WTC11 (cell line): ENCODE measurements around the gene CBY2. TPM values are rescaled to one million over a fixed set of nuclear protein-coding genes. Genes with fewer than 3 reads are reported as not detected.

Source experiments
- total RNA-seq: library from RNA; stranded (reverse); gene quantifications from 3 replicates; pipeline ENCODE4 v1.2.3, GENCODE V29; 2021
- TF ChIP-seq, protein P1 (sequence below): sonication (generic); formaldehyde crosslinking; IDR thresholded peaks from 2 replicates; pipeline ENCODE4 v1.8.1; 2023; ENCODE audit warnings: mild to moderate bottlenecking, missing genetic modification reagents, borderline replicate concordance

CBY2 gene
- total RNA-seq, 1 experiment from 2014 or later, result 0.74 TPM

DNA sequence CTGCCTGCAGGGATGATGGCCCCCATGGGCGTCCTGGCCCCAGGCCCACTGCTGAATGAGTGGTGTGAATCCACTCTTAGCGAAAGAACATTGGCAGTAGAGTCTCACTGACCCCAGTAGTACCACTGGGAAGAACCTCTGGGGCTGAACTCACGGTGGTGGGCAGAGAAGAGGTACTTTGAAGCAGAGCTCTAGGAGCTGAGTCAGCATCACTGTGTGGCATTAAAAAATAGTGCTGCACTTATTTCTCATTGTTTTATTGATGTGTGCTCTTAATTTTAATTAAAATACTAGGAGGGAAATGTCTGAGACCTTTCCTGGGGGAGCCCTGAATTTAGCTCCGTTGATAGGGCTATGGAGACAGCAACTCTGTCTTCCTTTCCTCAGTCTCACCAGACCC, 61.3 kb downstream of the CBY2 start (continued):
- TF ChIP-seq, protein P1, sequence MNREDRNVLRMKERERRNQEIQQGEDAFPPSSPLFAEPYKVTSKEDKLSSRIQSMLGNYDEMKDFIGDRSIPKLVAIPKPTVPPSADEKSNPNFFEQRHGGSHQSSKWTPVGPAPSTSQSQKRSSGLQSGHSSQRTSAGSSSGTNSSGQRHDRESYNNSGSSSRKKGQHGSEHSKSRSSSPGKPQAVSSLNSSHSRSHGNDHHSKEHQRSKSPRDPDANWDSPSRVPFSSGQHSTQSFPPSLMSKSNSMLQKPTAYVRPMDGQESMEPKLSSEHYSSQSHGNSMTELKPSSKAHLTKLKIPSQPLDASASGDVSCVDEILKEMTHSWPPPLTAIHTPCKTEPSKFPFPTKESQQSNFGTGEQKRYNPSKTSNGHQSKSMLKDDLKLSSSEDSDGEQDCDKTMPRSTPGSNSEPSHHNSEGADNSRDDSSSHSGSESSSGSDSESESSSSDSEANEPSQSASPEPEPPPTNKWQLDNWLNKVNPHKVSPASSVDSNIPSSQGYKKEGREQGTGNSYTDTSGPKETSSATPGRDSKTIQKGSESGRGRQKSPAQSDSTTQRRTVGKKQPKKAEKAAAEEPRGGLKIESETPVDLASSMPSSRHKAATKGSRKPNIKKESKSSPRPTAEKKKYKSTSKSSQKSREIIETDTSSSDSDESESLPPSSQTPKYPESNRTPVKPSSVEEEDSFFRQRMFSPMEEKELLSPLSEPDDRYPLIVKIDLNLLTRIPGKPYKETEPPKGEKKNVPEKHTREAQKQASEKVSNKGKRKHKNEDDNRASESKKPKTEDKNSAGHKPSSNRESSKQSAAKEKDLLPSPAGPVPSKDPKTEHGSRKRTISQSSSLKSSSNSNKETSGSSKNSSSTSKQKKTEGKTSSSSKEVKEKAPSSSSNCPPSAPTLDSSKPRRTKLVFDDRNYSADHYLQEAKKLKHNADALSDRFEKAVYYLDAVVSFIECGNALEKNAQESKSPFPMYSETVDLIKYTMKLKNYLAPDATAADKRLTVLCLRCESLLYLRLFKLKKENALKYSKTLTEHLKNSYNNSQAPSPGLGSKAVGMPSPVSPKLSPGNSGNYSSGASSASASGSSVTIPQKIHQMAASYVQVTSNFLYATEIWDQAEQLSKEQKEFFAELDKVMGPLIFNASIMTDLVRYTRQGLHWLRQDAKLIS (CRISPR knock-in tag), result no peak
- TF ChIP-seq, all 79 proteins: peak for 0

Other genes with a start within 250 kb of the CBY2 start
- gene COG3, start 237.4 kb upstream of the CBY2 start, total RNA-seq, result 17.0 to 21.6 TPM (median 19.6 TPM) in 3 replicates
- gene ERICH6B, start 86.6 kb upstream of the CBY2 start, total RNA-seq, result 0.16 TPM in 1 of 3 replicates, not detected in the others
- gene SIAH3, start 149.4 kb downstream of the CBY2 start, total RNA-seq, result 0.09 to 0.31 TPM (median 0.11 TPM) in 3 replicates